A549 treated with CpdA at 1 μM for 4 hours (cell line): Measurements from ENCODE around the gene ELK3. TPM values are rescaled to one million over a fixed set of nuclear protein-coding genes. Genes with fewer than 3 reads are reported as not detected.

Experiments used
- total RNA-seq: library from RNA; stranded (reverse); fragments of 200-300 nt; extraction: Qiagen RNA extraction; gene quantifications from 5 replicates; pipeline ENCODE4 v1.2.3, GENCODE V29; 2022; ENCODE audit warnings: low read depth

Gene ELK3
- 46.1 to 63.0 TPM (median 58.0 TPM) in 5 replicates for total RNA-seq

DNA sequence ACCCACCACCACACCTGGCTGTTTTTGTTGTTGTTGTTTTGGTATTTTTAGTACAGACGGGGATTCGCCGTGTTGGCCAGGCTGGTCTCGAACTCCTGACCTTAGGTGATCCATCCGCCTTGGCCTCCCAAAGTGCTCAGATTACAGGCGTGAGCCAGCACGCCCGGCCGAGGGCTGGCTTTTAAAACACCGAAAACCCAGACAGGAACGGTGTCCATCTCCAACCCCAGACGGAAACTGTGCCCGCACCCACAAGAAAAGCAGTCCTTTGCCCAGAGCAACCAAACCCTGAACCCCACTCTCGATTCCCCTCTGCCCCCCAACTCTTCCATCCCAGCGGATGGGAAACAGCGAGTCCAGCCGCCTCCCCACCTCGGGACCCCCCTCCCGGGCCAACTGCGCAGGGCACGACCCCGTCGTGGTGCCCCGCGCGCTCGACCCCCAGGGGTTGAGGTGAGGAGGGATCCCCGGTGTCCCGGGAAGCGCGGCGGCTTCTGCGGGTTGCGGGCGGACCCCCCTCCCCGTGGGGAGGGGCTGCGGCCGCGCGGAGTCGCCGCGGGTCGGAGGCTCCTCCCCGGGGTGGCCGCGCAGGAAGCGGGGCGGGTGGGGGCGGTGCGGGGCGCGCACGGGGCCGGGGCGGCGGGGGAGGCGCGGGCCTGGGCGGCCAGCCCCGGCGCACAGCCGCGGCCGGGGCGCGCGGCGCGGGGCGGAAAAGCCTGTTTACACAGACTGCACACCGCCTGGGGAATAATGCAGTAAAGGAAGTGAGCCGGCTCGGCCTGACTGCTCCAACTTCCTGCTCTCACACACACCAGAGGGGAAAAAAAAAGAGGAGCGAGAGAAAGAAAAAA lies at the start of gene ELK3:
ELK3 (plus strand) TSS at position 651 of the 851 bp plus-strand sequence.

Other genes starting within 250 kb of the ELK3 start
- 0.06 to 0.49 TPM (median 0.17 TPM) in 5 replicates for gene HAL, start 198.0 kb upstream of the ELK3 start, total RNA-seq
- gene LTA4H, start 158.8 kb upstream of the ELK3 start, total RNA-seq = 97.5 to 119 TPM (median 102 TPM) in 5 replicates
- 12.1 to 24.9 TPM (median 13.5 TPM) in 5 replicates for gene CDK17, start 206.1 kb downstream of the ELK3 start, total RNA-seq